MCF 10A (cell line): ENCODE results near the gene ZNF708. TPM values are rescaled to one million over a fixed set of nuclear protein-coding genes. Genes with fewer than 3 reads are reported as not detected.

ENCODE experiments used
- BruUV-seq: library from RNA; stranded (reverse); fragments of 400-500 nt; replicated peaks from 2 replicates; lab custom pipeline; 2021; lab: Mats Ljungman, UMichigan
- CTCF ChIA-PET: fragments of 300-600 bp; sonication (Branson Sonifier 250); formaldehyde crosslinking; extraction: SDS; loops from one replicate; lab custom pipeline; 2021; ENCODE audit warnings: antibody characterized with exemption, inconsistent platforms; lab: Yijun Ruan, JAX
- POLR2A ChIA-PET: fragments of 300-600, 350-650 bp; sonication (Branson Sonifier 250); formaldehyde crosslinking; extraction: SDS; loops from one replicate; lab custom pipeline; 2020; ENCODE audit warnings: antibody characterized with exemption, inconsistent platforms; lab: Yijun Ruan, JAX
- DNase-seq: peaks from one replicate; pipeline ENCODE4 v3.0.0-alpha.2; 2018; ENCODE audit not compliant: unreplicated experiment
- H3K27ac Mint-ChIP-seq: one replicate; pipeline ENCODE4 v1.8.0; 2022; ENCODE audit warnings: mild to moderate bottlenecking, low read depth, mixed read lengths; ENCODE audit not compliant: unreplicated experiment
- H3K27me3 Mint-ChIP-seq: one replicate; pipeline ENCODE4 v1.8.0; 2022; ENCODE audit warnings: mixed read lengths; ENCODE audit not compliant: insufficient read depth, unreplicated experiment
- H3K36me3 Mint-ChIP-seq: one replicate; pipeline ENCODE4 v1.8.0; 2022; ENCODE audit warnings: mild to moderate bottlenecking, moderate library complexity, mixed read lengths; ENCODE audit not compliant: insufficient read depth, unreplicated experiment
- H3K4me1 Mint-ChIP-seq: one replicate; pipeline ENCODE4 v1.8.0; 2022; ENCODE audit warnings: mixed read lengths; ENCODE audit not compliant: insufficient read depth, unreplicated experiment
- H3K4me3 Mint-ChIP-seq: one replicate; pipeline ENCODE4 v1.8.0; 2022; ENCODE audit warnings: mild to moderate bottlenecking, moderate library complexity, mixed read lengths; ENCODE audit not compliant: unreplicated experiment
- H3K9me3 Mint-ChIP-seq: one replicate; pipeline ENCODE4 v1.8.0; 2022; ENCODE audit warnings: mixed read lengths; ENCODE audit not compliant: unreplicated experiment
- CTCF ChIP-seq: fragments of 200-600 bp; IDR thresholded peaks from one replicate; pipeline ENCODE4 v1.8.0; 2022; ENCODE audit warnings: antibody characterized with exemption, mild to moderate bottlenecking; ENCODE audit not compliant: unreplicated experiment
- intact Hi-C: fragments of 100-400 bp; cut with micrococcal nuclease; formaldehyde crosslinking; loops from 2 replicates; pipeline ENCODE4 v1.14.1; 2022
- total RNA-seq: library from RNA; stranded (reverse); gene quantifications from 2 replicates; pipeline ENCODE4 v1.2.3, GENCODE V29; 2022

Gene ZNF708
- total RNA-seq, 1 experiment from 2014 or later, result 5.3 TPM

- Mint-ChIP-seq H3K36me3 (peaks cover 38% of the 10 kb centered on the region), H3K27me3 (no peaks in the 10 kb centered on the region), H3K4me1 (peaks cover 5% of the 10 kb centered on the region), H3K27ac (no peak overlapping the region), H3K9me3 (peaks cover 8% of the 10 kb centered on the region), H3K4me3 (no peak overlapping the region)
- ChIA-PET POLR2A (interaction anchor here (3.7 kb wide), 1 partner anchor 71 kb away, joined by 39 read pairs; the partner anchor contains the start of gene ZNF493), CTCF (no interaction called here)
- intact Hi-C loops, result loop anchor here (5.0 kb wide), 2 partner anchors 184 to 304 kb away; partner anchors contain the start of genes ZNF430 and ZNF431
- no peak for TF ChIP-seq CTCF
- no TSS peak for BruUV-seq
- DNase-seq, result no peak
These were observed 3.0 kb downstream of the ZNF708 start for GRCh38 chr19:21326169-21326568.

- no peak for TF ChIP-seq CTCF
- H3K27me3 Mint-ChIP-seq, result no peaks in the 10 kb centered on the region
- no TSS peak for BruUV-seq
- ChIA-PET POLR2A (no interaction called here), CTCF (no interaction called here)
- peaks cover 38% of the 10 kb centered on the region for H3K36me3 Mint-ChIP-seq
- no peak overlapping the region for H3K4me3 Mint-ChIP-seq
- no peak for DNase-seq
- H3K27ac Mint-ChIP-seq, result no peak overlapping the region
- intact Hi-C loops, result no loop called here
- H3K4me1 Mint-ChIP-seq, result peaks cover 3% of the 10 kb centered on the region
- peaks cover 9% of the 10 kb centered on the region for H3K9me3 Mint-ChIP-seq
These were observed 6.2 kb downstream of the ZNF708 start for GRCh38 chr19:21323000-21323399.

- BruUV-seq, result no TSS peak
- Mint-ChIP-seq H3K9me3 (peaks cover 9% of the 10 kb centered on the region), H3K36me3 (peaks cover 35% of the 10 kb centered on the region), H3K4me1 (no peaks in the 10 kb centered on the region), H3K27ac (no peak overlapping the region), H3K4me3 (no peak overlapping the region), H3K27me3 (no peaks in the 10 kb centered on the region)
- intact Hi-C loops, result no loop called here
- CTCF ChIA-PET, result no interaction called here
- TF ChIP-seq CTCF, result no peak
- DNase-seq, result no peak
- POLR2A ChIA-PET, result no interaction called here
These were observed 6.7 kb downstream of the ZNF708 start for GRCh38 chr19:21322528-21322927.

GRCh38 chr19:21321996-21322395 lies 7.2 kb downstream of the ZNF708 start:
- H3K4me3 Mint-ChIP-seq, result no peak overlapping the region
- no peak for DNase-seq
- H3K4me1 Mint-ChIP-seq, result no peaks in the 10 kb centered on the region
- H3K36me3 Mint-ChIP-seq, result peaks cover 30% of the 10 kb centered on the region
- POLR2A ChIA-PET, result no interaction called here
- CTCF ChIA-PET, result no interaction called here
- TF ChIP-seq CTCF, result no peak
- peaks cover 9% of the 10 kb centered on the region for H3K9me3 Mint-ChIP-seq
- no peaks in the 10 kb centered on the region for H3K27me3 Mint-ChIP-seq
- intact Hi-C loops, result no loop called here
- BruUV-seq, result no TSS peak
- no peak overlapping the region for H3K27ac Mint-ChIP-seq
